ENCODE results near the gene RNF114. TPM values are rescaled to one million over a fixed set of nuclear protein-coding genes. Genes with fewer than 3 reads are reported as not detected.

RNF114 gene
- total RNA-seq, 1 donor from 2014 or later = 138 TPM

- Histone ChIP-seq H3K4me3 (ENCODE audit: low read depth, low read length) (no peak overlapping the region), H3K27me3 (ENCODE audit: control insufficient read depth, insufficient read depth, low read length) (no peaks in the 10 kb centered on the region), H3K36me3 (ENCODE audit: control insufficient read depth, insufficient read depth, low read length) (no peaks in the 10 kb centered on the region)
- no peak for TF ChIP-seq CTCF (IDR thresholded peaks at IDR 0.05; ENCODE audit: insufficient read depth, low read length, poor library complexity, severe bottlenecking)
- no peak for DNase-seq (ENCODE audit: low read depth)
Observed at GRCh38 chr20:49889001-49889934, 46.9 kb upstream of the RNF114 start.

GRCh38 chr20:49889935-49890333 lies 46.3 kb upstream of the RNF114 start:
- Histone ChIP-seq H3K27me3 (ENCODE audit: control insufficient read depth, insufficient read depth, low read length) (no peaks in the 10 kb centered on the region), H3K36me3 (ENCODE audit: control insufficient read depth, insufficient read depth, low read length) (no peaks in the 10 kb centered on the region), H3K4me3 (ENCODE audit: low read depth, low read length) (no peak overlapping the region)
- no peak for DNase-seq (ENCODE audit: low read depth)
- peak; percentile 36 for TF ChIP-seq CTCF (IDR thresholded peaks at IDR 0.05; ENCODE audit: insufficient read depth, low read length, poor library complexity, severe bottlenecking)

GRCh38 chr20:49890471-49891361 lies 45.5 kb upstream of the RNF114 start:
- no peak for DNase-seq (ENCODE audit: low read depth)
- no peaks in the 10 kb centered on the region for H3K36me3 ChIP-seq (ENCODE audit: control insufficient read depth, insufficient read depth, low read length)
- no peak overlapping the region for H3K4me3 ChIP-seq (ENCODE audit: low read depth, low read length)
- TF ChIP-seq CTCF (IDR thresholded peaks at IDR 0.05; ENCODE audit: insufficient read depth, low read length, poor library complexity, severe bottlenecking) = no peak
- no peaks in the 10 kb centered on the region for H3K27me3 ChIP-seq (ENCODE audit: control insufficient read depth, insufficient read depth, low read length)

GRCh38 chr20:49891476-49892110 lies 44.6 kb upstream of the RNF114 start:
- Histone ChIP-seq H3K4me3 (ENCODE audit: low read depth, low read length) (no peak overlapping the region), H3K27me3 (ENCODE audit: control insufficient read depth, insufficient read depth, low read length) (no peaks in the 10 kb centered on the region), H3K36me3 (ENCODE audit: control insufficient read depth, insufficient read depth, low read length) (no peaks in the 10 kb centered on the region)
- no peak for DNase-seq (ENCODE audit: low read depth)
- TF ChIP-seq CTCF (IDR thresholded peaks at IDR 0.05; ENCODE audit: insufficient read depth, low read length, poor library complexity, severe bottlenecking) = no peak

GRCh38 chr20:49892260-49892659 lies 43.9 kb upstream of the RNF114 start:
- no peak for TF ChIP-seq CTCF (IDR thresholded peaks at IDR 0.05; ENCODE audit: insufficient read depth, low read length, poor library complexity, severe bottlenecking)
- Histone ChIP-seq H3K4me3 (ENCODE audit: low read depth, low read length) (no peak overlapping the region), H3K27me3 (ENCODE audit: control insufficient read depth, insufficient read depth, low read length) (no peaks in the 10 kb centered on the region), H3K36me3 (ENCODE audit: control insufficient read depth, insufficient read depth, low read length) (no peaks in the 10 kb centered on the region)
- DNase-seq (ENCODE audit: low read depth) = no peak

Measured in kidney epithelial cell (primary cell).